Epidermal melanocyte (primary cell): ENCODE data around the gene CDH2.

Source experiments
- DNase-seq: peaks from one replicate; pipeline ENCODE4 v3.0.0; 2011; ENCODE audit warnings: low spot score; ENCODE audit not compliant: insufficient read length

CDH2 gene

DNA sequence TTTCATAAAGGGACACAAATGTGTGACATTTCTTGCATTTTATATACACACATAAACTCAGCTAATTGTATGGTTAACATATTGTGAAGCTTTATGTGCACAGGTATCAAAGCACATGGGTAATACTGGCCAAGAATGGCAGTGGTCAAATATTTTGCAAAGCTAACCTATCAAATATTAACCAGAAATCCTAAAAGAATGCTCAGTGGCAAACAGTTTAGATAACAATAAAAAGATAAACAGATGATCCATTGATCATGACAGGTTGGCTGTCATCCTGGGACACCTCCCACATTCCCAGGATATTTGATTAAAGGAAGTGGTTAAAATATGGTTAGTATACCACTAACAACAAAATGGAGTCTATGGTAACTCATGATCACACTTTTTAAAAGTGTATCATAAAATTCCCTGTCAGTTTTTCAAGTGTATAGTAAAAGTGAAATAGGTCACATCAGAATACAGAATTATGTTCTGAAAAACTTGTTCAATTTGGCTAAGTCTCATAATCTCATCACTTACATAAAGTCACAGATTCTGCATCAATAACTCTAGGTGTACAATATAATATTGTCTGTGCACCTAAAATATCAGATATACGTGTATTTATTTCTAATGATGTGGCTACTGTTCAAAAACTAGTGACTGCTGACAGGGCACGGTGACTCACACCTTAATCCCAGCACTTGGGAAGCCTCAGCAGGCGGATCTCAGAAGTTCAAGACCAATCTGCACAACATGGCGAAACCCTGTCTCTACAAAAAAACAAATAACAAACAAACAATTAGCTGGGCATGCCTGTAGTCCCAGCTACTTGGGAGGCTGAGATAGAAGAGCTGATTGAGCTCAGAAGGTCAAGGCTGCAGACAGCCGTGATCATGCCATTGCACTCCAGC is 48.9 kb downstream of the CDH2 start:
- DNase-seq = no peak

DNA sequence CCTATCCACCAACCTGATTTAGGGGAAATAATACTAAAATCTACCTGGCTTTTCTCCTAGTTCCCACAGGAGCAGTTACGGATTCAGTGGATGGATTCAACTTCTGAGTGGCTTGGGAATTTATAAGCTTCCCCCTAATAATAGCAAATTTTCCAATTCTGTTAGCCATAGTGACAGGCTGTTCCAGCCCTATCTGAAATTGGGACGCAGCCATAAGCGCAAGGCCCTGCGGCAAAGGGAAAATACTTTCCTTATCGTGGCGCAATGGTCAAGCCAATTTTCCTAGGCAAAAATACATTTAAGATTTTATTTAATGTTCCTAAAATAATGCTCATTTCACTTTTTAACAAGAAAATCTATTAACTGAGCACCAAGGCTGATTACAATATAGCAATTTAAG is 49.7 kb downstream of the CDH2 start:
- DNase-seq = no peak

DNA sequence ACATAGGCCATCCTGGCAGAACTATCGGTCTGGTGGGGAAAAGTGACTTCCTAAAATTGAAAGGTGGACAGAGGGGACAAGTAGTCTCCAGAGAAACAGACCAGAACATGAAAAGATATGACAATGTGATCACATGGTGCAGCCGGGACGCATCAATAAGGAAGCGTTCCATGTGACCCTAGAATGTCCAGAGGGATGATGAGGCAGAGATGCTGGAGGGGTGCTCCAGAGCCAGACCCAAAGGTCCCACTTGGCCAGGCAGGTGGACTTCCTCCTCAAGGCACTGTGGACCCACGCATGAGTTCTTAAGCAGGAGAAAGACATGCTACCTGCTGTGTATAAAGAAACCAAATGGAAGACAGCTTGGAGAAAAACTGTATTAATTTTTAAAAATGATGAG is 50.2 kb downstream of the CDH2 start:
- no peak for DNase-seq

DNA sequence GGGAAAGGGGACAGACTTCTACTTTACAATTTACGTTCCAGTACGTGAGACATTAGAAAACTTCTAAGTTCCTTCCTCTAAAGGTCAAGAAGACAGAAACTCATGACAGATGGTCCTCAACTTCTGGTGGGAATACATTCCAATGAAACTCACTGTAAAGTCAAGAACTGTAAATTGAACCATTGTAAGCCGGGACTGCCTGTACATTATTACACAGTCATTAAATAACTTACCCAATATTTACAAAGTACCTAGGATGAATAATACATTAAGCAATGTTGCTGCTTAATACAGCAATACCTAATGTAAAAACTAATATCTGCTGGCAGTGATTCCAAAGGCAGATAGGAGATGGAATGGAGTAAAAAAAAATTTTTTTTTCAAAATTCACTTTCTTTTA is 51.9 kb downstream of the CDH2 start:
- DNase-seq = no peak

DNA sequence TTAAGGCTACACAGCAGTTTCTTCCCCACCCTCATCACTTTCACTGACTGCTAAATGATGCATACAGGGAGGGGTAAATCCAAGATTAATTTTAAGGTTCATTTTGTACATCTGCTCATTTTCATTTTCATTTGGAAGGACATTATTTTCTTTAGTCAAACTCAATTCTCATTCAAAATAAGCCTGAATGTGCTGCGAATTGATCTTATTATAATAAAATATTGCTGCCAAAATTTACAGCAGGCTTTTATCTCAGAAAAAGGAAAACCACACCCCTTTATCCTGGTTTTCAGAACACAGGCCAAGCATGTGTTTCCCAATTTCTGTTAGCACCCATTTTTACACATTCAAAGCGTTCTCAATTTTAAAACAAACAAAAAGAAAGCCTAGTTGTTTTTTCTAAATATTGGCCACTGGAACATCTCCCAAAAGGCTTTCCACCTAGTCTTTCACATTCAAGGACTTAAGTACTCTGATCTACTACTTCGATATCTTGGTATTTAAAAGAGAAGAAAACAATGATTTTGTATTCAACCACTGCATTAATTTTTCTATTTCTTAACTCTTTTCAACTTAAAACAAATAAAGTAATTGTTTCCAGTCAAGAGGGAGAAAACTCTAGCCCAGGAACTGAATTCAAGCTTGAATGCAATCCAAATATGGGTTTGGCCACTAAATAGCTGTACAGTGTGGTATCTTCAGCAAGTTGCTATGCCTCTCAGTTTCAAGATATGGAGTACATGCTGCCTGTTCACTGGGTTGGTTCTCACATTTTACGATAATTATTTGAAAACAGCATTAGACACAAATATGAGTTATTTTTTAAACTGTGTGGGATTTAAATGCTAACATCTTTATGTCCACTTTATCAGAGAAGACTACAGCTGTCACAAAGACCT is 52.5 kb downstream of the CDH2 start:
- DNase-seq = no peak

DNA sequence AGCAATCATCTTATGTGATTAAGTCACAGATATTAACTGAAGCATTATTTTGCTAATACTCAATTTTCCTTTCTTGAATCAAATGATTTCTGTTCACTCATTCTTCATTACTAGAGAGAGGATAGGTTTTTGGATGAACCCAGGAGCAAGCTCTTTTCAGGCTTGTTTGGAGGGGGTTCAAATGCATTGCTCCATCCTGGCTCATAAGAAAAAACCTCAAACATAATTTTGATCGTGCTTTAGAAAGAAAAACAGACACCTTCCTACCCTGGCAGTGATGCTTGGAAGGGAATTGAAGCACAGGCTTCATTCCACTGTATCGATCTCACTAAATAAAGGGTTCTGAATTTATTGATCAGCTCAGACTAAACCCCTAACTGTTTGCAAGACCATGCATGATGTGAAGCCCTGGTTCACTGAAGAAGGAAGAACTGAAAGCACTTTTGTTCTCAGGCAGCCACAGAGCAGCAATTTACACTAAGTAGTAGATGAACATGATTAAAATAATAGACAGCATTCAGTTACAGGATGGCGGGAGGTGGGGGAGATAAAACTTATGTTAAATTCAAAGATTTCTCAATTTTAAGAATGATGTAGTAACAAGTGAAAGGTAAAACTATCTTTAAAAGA is 53.4 kb downstream of the CDH2 start:
- no peak for DNase-seq

DNA sequence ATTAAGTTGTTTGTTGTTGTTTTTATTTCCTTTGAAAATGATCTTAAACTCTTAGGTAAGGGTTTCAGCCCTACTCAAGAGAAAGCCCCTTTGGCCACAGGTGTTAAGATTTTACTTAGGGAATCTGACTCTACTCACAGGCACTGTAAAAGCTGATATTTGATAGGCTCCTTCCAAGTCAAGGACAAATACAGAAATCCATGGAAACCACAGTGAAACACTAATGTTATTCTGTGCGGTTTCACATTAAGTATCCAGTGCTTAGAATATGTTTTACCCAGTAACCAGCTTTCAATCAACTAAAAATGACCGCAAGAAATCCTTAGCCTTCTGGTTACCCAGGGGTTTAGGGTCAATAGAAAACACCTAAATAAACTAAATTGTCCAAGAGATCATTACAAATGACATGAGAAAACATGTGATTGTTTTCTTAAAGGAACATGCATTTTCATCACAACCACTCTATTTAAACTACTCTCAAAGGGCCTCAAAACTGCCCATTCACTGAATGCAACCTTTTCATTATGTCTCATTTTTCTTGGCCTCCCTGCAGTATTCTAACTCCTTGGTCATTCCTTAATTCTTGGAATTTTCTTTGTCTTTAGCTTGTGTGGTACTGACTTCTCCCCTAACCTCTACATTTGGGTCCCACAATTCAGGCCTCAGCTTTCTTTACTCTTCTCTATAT is 56.0 kb downstream of the CDH2 start:
- no peak for DNase-seq

DNA sequence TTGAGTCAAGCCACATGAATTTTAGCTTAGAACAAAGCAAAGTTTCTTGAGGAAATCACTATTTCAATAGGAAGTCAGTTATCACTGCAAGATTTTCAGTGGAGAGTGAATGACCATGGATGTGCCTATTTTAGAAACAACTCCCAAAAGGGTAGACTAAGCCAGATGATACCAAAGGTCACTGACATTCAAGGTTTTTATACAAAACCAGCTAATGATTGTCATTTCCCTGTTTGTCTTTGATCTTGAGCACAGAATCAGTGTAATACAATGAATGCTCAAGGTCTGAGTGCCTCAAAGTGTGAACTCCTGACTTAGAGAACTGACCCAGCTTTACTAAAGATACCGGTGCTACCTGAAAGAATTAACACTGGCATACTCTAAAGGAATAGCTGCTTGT is 60.5 kb downstream of the CDH2 start:
- no peak for DNase-seq

DNA sequence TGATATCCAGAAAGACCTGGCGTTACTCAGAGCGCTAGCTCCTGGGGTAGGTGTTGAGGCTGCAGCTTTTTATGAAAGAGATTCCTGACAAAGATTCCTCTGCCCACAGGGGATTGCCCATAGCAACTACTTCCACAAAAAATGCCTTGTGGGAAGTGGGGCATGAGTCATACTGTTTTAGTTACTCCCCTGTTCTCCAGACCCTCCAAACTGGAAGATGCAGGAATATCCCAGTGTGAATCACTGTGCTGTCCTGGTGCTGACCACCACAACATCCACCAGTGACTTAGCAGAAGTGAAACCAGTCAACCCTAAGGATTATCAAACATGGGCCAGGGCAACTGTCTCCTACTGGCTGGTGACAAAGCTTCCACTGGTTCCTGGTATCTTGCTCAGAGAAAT is 61.8 kb downstream of the CDH2 start:
- no peak for DNase-seq

DNA sequence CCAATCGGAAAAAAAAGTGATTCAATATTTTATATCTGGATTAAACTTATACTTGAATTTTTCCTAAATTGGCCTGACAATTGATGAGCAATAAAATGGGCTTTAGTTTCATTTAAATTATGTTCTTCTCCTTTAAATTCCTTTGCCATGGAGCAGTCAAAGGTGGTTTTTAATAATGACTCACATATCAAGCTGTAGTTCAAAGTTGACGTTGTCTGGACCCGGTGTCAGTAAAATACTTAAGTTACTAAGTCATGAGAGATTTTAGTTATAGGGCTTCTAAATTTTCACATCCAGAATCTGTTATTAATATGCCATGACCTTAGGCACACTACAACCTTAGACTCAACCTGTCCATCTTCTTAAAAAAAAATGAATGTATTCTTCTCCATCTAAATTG is 62.5 kb downstream of the CDH2 start:
- no peak for DNase-seq

DNA sequence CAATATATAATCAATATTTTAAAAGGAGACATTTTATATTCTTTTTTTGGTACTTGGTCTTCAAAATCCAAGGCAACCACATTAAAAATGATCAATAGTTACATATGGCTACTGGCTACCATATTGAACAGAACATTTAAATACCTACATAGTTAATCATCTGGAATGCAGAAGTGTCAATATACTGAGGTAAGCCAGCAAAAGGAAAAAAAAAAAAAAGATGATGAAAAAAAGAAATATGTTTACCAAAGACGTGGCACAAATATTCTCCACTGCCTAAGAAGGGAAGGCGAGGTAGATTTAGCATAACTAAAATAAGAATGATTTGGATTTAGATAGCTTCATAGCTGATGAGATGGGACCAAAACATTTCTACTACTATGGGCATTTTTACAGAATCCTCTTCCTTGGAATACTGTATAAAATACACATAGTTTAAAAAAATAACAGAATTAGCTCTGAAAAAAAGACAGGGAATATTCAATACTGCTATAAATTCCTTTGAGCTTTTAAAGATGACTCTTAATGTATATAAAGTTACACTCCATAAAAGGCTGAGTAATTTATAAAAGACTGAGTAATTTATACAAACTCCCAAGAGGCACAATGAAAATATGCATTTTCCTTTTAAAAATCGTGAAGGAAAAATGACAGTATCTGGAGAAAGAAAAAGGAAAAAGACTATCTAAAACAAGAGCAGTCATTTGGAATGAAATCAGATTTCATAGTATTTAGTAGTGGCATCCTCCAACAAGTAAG is 63.5 kb downstream of the CDH2 start:
- DNase-seq = no peak

DNA sequence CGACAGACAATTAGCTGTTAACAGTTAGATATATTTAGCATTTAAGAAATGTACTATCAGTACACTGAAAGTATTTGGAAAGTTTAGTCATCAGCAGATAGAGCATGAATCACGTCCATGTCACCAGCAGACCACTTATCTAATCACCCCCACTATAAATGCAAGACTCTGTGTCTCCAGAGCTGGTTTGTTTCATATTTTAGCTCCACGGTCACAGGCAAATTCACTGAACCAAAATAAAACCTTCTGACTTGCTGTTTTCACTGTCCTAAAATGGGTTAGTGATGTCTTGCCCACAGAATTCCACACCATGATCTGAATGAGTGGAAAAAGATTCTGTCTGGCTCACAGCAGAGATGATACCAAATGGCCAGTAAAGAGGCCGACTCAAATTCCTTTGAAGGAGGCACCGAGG is 64.9 kb downstream of the CDH2 start:
- no peak for DNase-seq

DNA sequence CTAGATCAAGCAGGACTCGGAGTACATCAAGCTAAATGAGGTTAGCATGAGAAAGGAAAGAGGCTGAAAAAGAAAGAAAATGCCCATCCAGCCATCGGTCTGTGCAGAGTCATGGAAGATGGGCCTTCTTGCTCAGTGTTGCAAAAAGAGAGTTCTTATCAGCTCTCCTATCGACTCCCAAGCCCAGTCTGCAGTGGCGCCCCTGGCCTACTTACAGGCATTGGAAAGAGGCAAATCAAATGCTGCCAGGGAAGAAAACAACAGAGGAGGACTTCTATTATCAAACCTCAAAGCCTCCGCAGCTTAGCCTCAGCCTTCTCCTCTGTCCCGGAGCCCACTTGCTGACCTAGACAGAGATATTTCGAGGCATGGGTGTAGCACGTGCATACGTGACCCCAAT is 66.0 kb downstream of the CDH2 start:
- no peak for DNase-seq

DNA sequence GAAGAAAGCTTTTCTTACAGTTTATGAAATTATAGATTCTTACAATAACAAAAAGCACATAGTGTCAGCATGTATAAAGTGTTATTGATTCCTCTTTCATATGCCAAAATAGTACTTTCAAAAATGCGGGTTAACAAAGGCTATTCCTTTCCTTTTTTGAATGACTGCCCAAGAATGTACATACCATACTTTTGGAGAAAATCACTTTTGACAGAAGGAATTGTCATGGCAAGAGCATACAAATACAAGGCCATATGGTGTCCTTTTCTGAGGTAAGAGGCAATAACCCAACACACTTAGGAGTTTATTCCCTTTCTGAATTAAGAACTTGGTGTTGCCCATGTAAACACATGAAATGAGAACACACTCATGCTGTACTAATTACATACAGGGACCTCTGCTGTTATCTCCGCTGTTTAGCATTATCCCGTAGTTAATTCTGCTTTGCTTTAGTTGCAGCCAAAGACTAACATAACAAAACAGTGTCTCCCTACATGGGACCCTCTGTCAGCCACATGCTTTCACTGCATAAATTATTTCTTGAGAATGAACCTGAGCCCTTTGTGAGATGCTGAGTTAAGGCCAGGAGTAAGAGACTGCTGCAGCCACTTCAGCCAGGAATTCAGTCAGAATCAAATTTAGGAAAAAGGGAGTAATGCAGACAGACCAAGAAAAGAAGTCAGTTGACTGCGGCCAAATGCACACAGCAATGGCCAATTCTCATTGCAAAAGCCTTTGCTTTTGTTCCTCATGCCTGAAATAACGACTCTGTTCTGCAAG is 67.0 kb downstream of the CDH2 start:
- no peak for DNase-seq

DNA sequence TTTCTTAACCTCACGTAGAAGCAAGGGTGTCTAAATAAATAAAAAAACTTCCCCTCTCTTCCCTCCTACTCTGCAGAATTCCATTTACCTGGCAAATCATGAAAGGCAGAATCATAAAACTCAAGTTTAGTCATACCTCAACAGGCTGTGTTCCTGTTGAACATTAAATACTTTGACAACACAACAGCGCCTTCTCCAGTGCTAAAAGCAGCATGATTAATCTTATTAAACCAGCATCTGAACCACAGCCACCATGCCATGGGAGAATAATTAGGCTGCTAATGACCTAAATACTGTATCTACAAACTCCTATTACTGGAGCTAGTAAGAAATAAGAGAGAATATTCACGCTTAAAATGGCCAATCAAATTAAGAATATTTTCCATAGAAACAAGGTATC is 68.1 kb downstream of the CDH2 start:
- no peak for DNase-seq

DNA sequence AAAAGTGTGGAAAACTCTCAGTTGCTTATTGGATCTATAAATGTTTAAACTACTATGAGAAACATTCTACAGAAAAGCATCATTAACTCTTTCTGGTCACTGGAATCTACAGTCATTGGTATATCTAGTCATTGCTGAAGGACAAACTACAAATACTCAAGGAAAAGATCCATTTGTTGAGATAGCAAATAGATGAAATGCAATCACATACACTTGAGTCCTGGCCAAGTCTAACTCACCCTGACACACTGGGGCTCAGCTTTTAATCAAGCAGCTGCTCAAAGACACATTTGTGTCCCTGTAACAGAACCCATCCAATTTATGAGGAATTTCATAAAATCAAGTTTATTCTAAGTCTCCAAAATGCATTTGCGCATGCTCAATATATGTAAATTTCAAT is 68.7 kb downstream of the CDH2 start:
- no peak for DNase-seq

DNA sequence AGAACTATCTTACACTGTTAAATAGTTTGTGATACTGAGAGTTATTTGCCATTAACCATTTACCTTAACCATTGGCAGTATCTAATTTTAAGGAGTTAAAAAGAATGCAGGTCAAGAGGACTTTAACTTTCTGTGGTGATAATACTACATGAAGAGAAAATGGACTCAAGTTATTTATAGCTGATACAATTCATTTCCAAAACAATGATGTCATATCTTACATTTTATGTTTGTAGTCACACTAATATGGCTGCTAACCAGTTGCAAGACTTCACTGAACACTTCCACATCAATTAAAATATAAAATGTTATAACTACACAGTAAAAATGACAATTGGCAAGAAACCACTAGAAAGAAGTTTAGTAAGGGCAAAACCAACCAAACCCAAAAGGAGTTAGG is 77.7 kb downstream of the CDH2 start:
- no peak for DNase-seq

DNA sequence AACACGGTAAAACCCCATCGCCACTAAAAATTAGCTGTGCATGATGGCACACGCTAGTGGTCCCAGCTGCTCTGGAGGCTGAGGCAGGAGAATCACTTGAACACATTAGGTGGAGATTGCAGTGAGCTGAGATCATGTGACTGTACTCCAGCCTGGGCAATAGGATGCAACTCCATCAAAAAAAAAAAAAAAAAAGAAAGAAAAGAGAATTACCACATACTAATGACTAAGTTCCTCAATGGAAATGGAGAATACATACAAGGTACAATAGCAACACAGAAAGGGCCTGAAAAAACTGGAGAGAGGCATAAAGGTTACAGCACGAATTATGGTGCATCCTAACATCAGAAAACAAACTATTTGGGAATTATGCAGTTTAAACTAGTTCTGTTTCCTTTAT is 81.3 kb downstream of the CDH2 start:
- no peak for DNase-seq

DNA sequence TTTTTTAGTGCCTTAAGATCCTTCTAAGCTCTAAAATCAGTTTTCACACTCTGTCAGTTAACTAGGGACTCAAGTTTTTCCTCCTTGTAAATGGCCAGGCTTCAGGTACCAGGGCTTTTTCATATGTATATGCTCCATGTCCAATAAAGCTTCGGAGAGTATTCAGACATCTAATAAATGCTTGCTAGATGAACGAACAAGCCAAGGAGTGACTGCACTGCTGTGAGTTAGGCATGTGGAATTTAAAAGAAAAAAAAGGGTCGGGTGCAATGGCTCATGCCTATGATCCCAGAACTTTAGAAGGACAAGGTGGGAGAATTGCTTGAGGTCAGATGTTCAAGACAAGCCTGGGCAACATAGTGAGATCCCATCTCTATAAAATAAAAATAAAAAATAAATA is 81.9 kb downstream of the CDH2 start:
- DNase-seq = no peak

DNA sequence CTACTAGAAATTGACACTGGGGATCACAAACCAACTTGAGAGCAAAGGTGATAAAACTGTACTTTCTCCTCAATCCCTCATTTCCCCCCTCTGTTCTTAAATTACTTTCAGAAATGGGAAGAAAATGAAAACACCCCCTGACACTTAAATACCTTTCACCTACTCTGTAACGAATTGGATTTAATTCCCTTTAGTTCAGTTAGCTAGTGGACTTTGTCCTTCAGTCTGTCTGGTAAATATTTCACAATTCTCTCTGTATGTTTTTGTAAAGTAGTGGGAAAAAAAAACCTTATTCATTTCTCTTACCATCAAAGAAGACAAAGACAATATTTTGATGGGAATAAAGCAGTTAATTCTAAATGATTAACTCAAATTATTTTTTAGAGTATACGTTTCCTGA is 85.7 kb downstream of the CDH2 start:
- DNase-seq = no peak
